ENCODE results near the gene GNAZ.
"Not testable (repeated sequence)": the region's sequence is repeated elsewhere in the genome, so short reads cannot be mapped to it uniquely, and the experiment has no call there.

The GNAZ gene

DNA sequence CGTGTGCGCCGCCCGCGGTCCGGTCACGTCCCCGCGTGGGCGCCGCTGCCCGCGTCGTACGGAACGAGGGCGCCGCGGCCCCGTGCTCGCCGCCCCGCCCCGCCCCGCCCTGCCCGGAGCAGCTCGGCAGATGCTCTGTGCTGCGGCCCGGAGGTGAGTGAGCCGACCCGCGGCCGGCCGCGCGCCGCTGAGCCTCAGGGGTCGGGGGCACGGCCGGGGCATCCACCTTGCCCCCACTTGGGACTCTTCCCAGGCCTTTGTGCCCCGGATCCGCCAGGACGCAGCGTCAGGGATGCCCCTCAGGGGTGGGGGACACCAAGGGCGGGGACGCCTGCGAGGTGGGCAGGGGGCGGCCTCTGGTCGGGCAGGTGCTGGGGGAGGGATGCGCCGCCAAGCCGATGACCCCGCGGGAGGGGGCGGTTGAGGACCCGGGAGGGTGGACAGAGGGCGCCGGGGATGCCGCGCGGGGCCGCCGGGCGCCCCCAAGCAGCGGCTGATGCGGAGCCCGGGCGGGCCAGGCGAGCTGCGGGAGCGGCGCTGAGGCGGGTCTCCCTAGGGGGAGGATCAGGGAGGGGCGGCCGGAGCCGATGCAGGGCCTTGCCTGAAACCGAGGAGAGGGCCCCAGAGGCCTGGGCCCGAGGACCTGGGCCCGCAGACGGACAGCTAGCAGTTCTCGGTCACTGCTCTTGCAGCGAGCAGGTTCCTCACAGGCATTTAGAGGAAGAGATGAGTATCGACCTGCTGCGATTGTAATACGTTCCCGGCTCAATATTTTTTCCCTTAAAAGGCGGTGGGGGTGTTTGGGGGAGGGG lies at the start of gene GNAZ:
Gene GNAZ, plus strand, starts transcription at position 102 of the 812 bp plus-strand sequence. CDS start 25,177 bp downstream, outside the sequence.
- Histone ChIP-seq H3K27ac (peak within 1 kb of the TSS in 1 of 2 donors; percentile 50), H3K4me3 (peak within 1 kb of the TSS; percentile 89)
- DNase-seq (ENCODE audit: low spot score): peak; percentile 74
- TF ChIP-seq, protein P1, sequence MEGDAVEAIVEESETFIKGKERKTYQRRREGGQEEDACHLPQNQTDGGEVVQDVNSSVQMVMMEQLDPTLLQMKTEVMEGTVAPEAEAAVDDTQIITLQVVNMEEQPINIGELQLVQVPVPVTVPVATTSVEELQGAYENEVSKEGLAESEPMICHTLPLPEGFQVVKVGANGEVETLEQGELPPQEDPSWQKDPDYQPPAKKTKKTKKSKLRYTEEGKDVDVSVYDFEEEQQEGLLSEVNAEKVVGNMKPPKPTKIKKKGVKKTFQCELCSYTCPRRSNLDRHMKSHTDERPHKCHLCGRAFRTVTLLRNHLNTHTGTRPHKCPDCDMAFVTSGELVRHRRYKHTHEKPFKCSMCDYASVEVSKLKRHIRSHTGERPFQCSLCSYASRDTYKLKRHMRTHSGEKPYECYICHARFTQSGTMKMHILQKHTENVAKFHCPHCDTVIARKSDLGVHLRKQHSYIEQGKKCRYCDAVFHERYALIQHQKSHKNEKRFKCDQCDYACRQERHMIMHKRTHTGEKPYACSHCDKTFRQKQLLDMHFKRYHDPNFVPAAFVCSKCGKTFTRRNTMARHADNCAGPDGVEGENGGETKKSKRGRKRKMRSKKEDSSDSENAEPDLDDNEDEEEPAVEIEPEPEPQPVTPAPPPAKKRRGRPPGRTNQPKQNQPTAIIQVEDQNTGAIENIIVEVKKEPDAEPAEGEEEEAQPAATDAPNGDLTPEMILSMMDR (IDR thresholded peaks at IDR 0.05): no peak

DNA sequence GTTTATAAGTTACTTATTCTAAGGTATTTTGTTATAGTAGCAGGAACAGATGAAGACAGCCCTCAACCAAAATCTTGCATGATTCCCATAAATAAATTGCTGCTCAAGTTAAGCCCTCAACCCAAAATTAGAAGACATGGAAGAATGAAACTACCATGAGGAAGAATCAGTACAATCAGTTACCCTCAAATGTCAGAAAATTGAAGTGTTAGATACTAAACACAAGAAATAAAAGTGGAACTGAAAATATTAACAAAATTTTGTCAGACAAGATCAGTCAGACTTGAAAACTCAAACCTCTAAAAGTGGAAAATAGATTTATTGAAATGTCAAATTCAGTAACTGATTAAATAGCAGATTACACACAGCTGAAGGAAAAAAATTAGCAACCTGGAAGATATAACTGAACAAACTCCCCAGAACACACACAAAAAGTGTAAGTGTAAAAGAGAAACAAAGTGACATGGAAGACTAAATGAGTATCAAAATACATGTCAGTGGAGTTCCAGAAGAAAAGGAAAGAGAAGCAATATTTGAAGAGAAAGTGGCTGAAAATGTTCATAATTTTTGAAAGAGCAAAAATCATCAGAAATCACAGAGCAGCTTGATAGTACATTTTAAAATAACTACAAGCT lies 49.5 kb upstream of the GNAZ start:
- TF ChIP-seq, protein P1 (IDR thresholded peaks at IDR 0.05): no peak
- no peak overlapping the region for H3K4me3 ChIP-seq
- no peak overlapping the region for H3K27ac ChIP-seq
- DNase-seq (ENCODE audit: low spot score): no peak

DNA sequence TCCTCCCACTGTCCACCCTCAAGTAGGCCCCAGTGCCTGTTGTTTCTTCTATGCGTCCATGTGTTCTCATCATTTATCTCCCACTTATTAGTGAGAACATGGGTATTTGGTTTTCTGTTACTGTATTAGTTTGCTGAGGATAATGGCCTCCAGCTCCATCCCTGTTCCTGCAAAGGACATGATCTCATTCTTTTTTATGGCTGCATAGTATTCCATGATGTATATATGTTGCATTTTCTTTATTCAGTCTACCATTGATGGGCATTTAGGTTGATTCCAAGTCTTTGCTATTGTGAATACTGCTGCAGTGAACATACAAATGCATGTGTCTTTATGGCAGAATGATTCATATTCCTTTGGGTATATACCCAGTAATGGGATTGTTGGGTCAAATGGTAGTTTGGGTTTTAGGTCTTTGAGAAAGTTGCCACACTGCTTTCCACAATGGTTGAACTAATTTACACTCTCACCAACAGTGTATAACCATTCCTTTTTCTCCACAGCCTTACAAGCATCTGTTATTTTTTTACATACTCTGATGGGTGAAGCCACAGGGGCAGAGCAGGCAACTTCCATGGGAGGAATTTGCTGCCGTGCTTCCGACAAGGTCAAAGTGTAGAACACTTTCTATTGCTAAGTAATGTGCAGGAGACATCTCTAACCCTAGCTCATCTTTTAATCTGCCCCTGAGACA lies 48.5 kb upstream of the GNAZ start:
- not testable (repeated sequence) for H3K4me3 ChIP-seq; DNase-seq (ENCODE audit: low spot score); H3K27ac ChIP-seq

DNA sequence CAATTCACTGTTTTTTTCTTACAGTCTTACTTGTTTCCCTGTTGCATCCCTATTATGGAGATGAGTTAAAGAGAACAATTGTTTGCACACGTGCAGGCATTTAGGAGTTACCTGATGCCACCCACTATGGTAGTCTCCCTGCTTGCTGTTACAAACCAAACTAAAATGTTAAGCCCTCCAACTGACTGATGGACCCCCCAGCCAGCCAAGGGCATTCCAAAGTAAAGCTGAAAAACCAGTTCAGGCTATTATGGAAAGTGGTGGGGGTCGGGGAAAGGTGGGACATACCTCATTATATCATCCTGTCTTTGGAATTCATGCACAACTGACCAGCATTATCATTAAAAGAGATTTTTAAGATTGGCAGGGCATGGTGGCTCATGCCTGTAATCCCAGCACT lies 47.0 kb upstream of the GNAZ start:
- no peak for DNase-seq (ENCODE audit: low spot score)
- TF ChIP-seq, protein P1 (IDR thresholded peaks at IDR 0.05): no peak
- Histone ChIP-seq H3K4me3 (no peak overlapping the region), H3K27ac (no peak overlapping the region)

DNA sequence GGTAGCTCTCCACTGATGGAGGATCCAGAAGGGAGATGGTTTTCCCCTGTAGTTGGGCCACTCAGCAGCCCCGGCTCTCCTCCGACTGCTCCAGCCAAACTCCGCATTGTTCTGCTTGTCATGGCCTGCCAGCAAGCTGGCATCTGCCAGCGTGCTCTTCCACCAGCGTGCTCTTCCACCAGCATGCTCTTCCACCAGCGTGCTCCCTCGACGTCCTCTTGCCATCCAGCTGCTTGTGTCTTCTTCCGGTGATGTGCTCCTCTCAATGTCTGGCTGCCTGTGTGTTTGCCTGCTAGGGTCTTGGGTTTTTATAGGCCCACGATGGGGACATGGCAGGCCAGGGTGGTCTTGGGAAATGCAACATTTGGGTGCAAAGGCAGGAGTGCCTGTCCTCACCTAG lies 43.5 kb upstream of the GNAZ start:
- Histone ChIP-seq H3K4me3 (no peak overlapping the region), H3K27ac (no peak overlapping the region)
- no peak for DNase-seq (ENCODE audit: low spot score)
- TF ChIP-seq, protein P1 (IDR thresholded peaks at IDR 0.05): no peak

DNA sequence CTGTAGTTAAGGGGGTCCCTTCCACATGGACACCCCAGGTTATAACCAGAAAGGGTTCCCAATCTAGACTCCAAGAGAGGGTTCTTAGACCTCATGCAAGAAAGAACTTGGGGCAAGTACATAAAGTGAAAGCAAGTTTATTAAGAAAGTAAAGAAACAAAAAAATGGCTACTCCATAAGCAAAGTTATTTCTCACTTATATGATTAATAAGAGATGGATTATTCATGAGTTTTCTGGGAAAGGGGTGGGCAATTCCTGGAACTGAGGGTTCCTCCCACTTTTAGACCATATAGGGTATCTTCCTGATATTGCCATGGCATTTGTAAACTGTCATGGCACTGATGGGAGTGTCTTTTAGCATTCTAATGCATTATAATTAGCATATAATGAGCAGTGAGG lies 42.5 kb upstream of the GNAZ start:
- H3K27ac ChIP-seq; DNase-seq (ENCODE audit: low spot score); H3K4me3 ChIP-seq: not testable (repeated sequence)

DNA sequence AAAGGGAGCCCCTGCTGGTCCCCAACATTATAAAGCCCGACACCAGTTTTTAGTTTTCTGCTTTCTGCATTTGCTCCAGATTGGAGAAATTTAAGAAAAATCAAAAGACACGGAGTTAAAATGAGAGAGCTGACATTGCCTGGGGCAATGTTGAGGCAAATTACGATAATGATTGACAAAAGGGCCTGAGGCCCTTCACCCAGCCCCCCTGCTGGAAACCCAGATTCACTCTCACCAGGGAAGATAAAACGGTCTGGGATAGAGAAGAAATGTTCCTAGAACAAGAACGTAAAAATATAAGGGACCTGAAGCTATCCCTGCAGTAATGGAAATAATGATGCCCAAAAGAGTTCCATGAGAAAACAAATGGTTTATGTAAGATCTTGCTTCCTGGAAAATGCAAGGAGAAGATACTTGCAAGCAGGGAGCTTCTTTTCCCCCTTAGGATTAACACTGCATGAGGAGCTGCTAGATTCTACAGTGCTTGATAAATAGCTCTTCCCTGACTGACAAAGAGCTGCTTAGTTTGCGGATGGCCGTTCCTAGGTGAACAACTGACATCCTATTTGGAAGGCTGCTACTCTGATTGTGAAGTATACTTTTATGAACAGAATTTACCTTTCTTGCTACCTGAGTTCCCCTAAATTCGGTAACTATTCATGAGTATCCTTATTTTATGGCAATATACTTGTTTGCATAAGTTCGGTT lies 40.6 kb upstream of the GNAZ start:
- no peak for DNase-seq (ENCODE audit: low spot score)
- Histone ChIP-seq H3K4me3 (no peak overlapping the region), H3K27ac (no peak overlapping the region)
- TF ChIP-seq, protein P1 (IDR thresholded peaks at IDR 0.05): no peak

All from coronary artery (tissue), 2 donors.